Suppressor macrophage treated with lipopolysaccharide for 4 hours (primary cell): Measurements from ENCODE around the gene BHMT.
A peak's percentile ranks its signal among the peaks of the same experiment; 100 is the strongest.
"Not testable (repeated sequence)": the region's sequence is repeated elsewhere in the genome, so short reads cannot be mapped to it uniquely, and the experiment has no call there.

Experiments used
- DNase-seq: peaks from one replicate; pipeline ENCODE4 v3.0.0-alpha.2; 2020

The BHMT gene

GRCh38 chr5:79180449-79180848 is 68.8 kb downstream of the BHMT start:
- not testable (repeated sequence) for DNase-seq

GRCh38 chr5:79181419-79182022 is 69.9 kb downstream of the BHMT start:
- peak; percentile 38 for DNase-seq
